Measurements from ENCODE around the gene KIN. TPM values are rescaled to one million over a fixed set of nuclear protein-coding genes. Genes with fewer than 3 reads are reported as not detected.
A peak's percentile ranks its signal among the peaks of the same experiment; 100 is the strongest.

KIN gene
- total RNA-seq, 2 donors from 2014 or later = 10.5 to 11.0 TPM

GRCh38 chr10:7811000-7811399, 23.2 kb upstream of the KIN start:
- Mint-ChIP-seq H3K4me3 (no peak overlapping the region), H3K36me3 (ENCODE audit: low read depth) (peaks cover 27% of the 10 kb centered on the region), H3K4me1 (no peaks in the 10 kb centered on the region), H3K27me3 (no peaks in the 10 kb centered on the region), H3K27ac (no peak overlapping the region), H3K9me3 (no peaks in the 10 kb centered on the region)
- no peak for ATAC-seq (replicated peaks)

- H3K4me3 Mint-ChIP-seq = no peak overlapping the region
- H3K27ac Mint-ChIP-seq = no peak overlapping the region
- peaks cover 33% of the 10 kb centered on the region for H3K36me3 Mint-ChIP-seq (ENCODE audit: low read depth)
- no peak for ATAC-seq (replicated peaks)
- no peaks in the 10 kb centered on the region for H3K27me3 Mint-ChIP-seq
- no peaks in the 10 kb centered on the region for H3K9me3 Mint-ChIP-seq
- no peaks in the 10 kb centered on the region for H3K4me1 Mint-ChIP-seq
Measured at GRCh38 chr10:7810443-7810842, 22.6 kb upstream of the KIN start.

GRCh38 chr10:7808686-7809267, 21.0 kb upstream of the KIN start:
- H3K27me3 Mint-ChIP-seq = no peaks in the 10 kb centered on the region
- no peak for ATAC-seq (replicated peaks)
- H3K4me3 Mint-ChIP-seq = no peak overlapping the region
- H3K4me1 Mint-ChIP-seq = no peaks in the 10 kb centered on the region
- no peaks in the 10 kb centered on the region for H3K9me3 Mint-ChIP-seq
- H3K27ac Mint-ChIP-seq = no peak overlapping the region
- H3K36me3 Mint-ChIP-seq (ENCODE audit: low read depth) = peaks cover 49% of the 10 kb centered on the region

GRCh38 chr10:7804741-7805140, 16.9 kb upstream of the KIN start:
- Mint-ChIP-seq H3K36me3 (ENCODE audit: low read depth) (peaks cover 90% of the 10 kb centered on the region), H3K4me1 (no peaks in the 10 kb centered on the region), H3K9me3 (no peaks in the 10 kb centered on the region), H3K27ac (no peak overlapping the region), H3K27me3 (no peaks in the 10 kb centered on the region), H3K4me3 (no peak overlapping the region)
- no peak for ATAC-seq (replicated peaks)

GRCh38 chr10:7804216-7804615, 16.4 kb upstream of the KIN start:
- Mint-ChIP-seq H3K4me3 (no peak overlapping the region), H3K27ac (no peak overlapping the region), H3K9me3 (no peaks in the 10 kb centered on the region), H3K4me1 (no peaks in the 10 kb centered on the region), H3K27me3 (no peaks in the 10 kb centered on the region), H3K36me3 (ENCODE audit: low read depth) (peaks cover 92% of the 10 kb centered on the region)
- ATAC-seq (replicated peaks) = no peak

- H3K27ac Mint-ChIP-seq = no peak overlapping the region
- no peaks in the 10 kb centered on the region for H3K9me3 Mint-ChIP-seq
- peaks cover 100% of the 10 kb centered on the region for H3K36me3 Mint-ChIP-seq (ENCODE audit: low read depth)
- ATAC-seq (replicated peaks) = no peak
- no peak overlapping the region for H3K4me3 Mint-ChIP-seq
- no peaks in the 10 kb centered on the region for H3K27me3 Mint-ChIP-seq
- H3K4me1 Mint-ChIP-seq = peaks cover 4% of the 10 kb centered on the region
Measured at GRCh38 chr10:7802606-7803005, 14.8 kb upstream of the KIN start.

GRCh38 chr10:7797582-7797981, 9.8 kb upstream of the KIN start:
- H3K9me3 Mint-ChIP-seq = no peaks in the 10 kb centered on the region
- peak overlapping the region; percentile 76 for H3K27ac Mint-ChIP-seq
- no peaks in the 10 kb centered on the region for H3K27me3 Mint-ChIP-seq
- no peak overlapping the region for H3K4me3 Mint-ChIP-seq
- H3K4me1 Mint-ChIP-seq = peaks cover 40% of the 10 kb centered on the region
- ATAC-seq (replicated peaks) = peak; percentile 85
- peaks cover 99% of the 10 kb centered on the region for H3K36me3 Mint-ChIP-seq (ENCODE audit: low read depth)

- no peaks in the 10 kb centered on the region for H3K27me3 Mint-ChIP-seq
- ATAC-seq (replicated peaks) = no peak
- peaks cover 99% of the 10 kb centered on the region for H3K36me3 Mint-ChIP-seq (ENCODE audit: low read depth)
Measured at GRCh38 chr10:7795605-7796004, 7.8 kb upstream of the KIN start.

GRCh38 chr10:7794251-7795026, 6.6 kb upstream of the KIN start:
- Mint-ChIP-seq H3K9me3 (no peaks in the 10 kb centered on the region), H3K27me3 (no peaks in the 10 kb centered on the region), H3K4me3 (no peak overlapping the region), H3K36me3 (ENCODE audit: low read depth) (peaks cover 93% of the 10 kb centered on the region), H3K27ac (no peak overlapping the region), H3K4me1 (peaks cover 60% of the 10 kb centered on the region)
- ATAC-seq (replicated peaks) = no peak

More at GRCh38 chr10:7795605-7796004, 7.8 kb upstream of the KIN start:
- Mint-ChIP-seq H3K4me1 (peaks cover 55% of the 10 kb centered on the region), H3K9me3 (no peaks in the 10 kb centered on the region), H3K27ac (peak overlapping the region; percentile 9), H3K4me3 (no peak overlapping the region)

GRCh38 chr10:7792541-7792940, 4.7 kb upstream of the KIN start:
- Mint-ChIP-seq H3K36me3 (ENCODE audit: low read depth) (peaks cover 82% of the 10 kb centered on the region), H3K27ac (no peak overlapping the region), H3K4me3 (no peak overlapping the region), H3K27me3 (no peaks in the 10 kb centered on the region), H3K4me1 (peaks cover 55% of the 10 kb centered on the region), H3K9me3 (no peaks in the 10 kb centered on the region)
- ATAC-seq (replicated peaks) = no peak

GRCh38 chr10:7789390-7789789, 1.6 kb upstream of the KIN start:
- H3K27ac Mint-ChIP-seq = no peak overlapping the region
- H3K9me3 Mint-ChIP-seq = no peaks in the 10 kb centered on the region
- no peaks in the 10 kb centered on the region for H3K27me3 Mint-ChIP-seq
- H3K4me3 Mint-ChIP-seq = no peak overlapping the region
- H3K4me1 Mint-ChIP-seq = peaks cover 37% of the 10 kb centered on the region
- no peak for ATAC-seq (replicated peaks)
- H3K36me3 Mint-ChIP-seq (ENCODE audit: low read depth) = peaks cover 51% of the 10 kb centered on the region

GRCh38 chr10:7788639-7789286, 970 bp upstream of the KIN start:
- no peak overlapping the region for H3K4me3 Mint-ChIP-seq
- H3K27ac Mint-ChIP-seq = no peak overlapping the region
- ATAC-seq (replicated peaks) = peak; percentile 0
- H3K4me1 Mint-ChIP-seq = peaks cover 34% of the 10 kb centered on the region
- no peaks in the 10 kb centered on the region for H3K9me3 Mint-ChIP-seq
- H3K27me3 Mint-ChIP-seq = no peaks in the 10 kb centered on the region
- peaks cover 45% of the 10 kb centered on the region for H3K36me3 Mint-ChIP-seq (ENCODE audit: low read depth)

GRCh38 chr10:7787150-7787856, 490 bp downstream of the KIN start:
- Mint-ChIP-seq H3K36me3 (ENCODE audit: low read depth) (peaks cover 35% of the 10 kb centered on the region), H3K4me3 (no peak overlapping the region), H3K27me3 (no peaks in the 10 kb centered on the region), H3K4me1 (peaks cover 21% of the 10 kb centered on the region), H3K27ac (no peak overlapping the region), H3K9me3 (no peaks in the 10 kb centered on the region)
- ATAC-seq (replicated peaks) = peak; percentile 18

- Mint-ChIP-seq H3K36me3 (ENCODE audit: low read depth) (peaks cover 29% of the 10 kb centered on the region), H3K4me1 (peaks cover 14% of the 10 kb centered on the region), H3K27me3 (no peaks in the 10 kb centered on the region), H3K4me3 (no peak overlapping the region), H3K9me3 (no peaks in the 10 kb centered on the region), H3K27ac (no peak overlapping the region)
- no peak for ATAC-seq (replicated peaks)
Measured at GRCh38 chr10:7786430-7786829, 1.4 kb downstream of the KIN start.

Data from activated T-helper 17 cell treated with anti-CD3 and anti-CD28 coated beads, Interleukin-2, amount 50 U/mL, for 72 hours (primary cell).